ENCODE data around the gene CCNK.
A peak's percentile ranks its signal among the peaks of the same experiment; 100 is the strongest.

The CCNK gene

DNA sequence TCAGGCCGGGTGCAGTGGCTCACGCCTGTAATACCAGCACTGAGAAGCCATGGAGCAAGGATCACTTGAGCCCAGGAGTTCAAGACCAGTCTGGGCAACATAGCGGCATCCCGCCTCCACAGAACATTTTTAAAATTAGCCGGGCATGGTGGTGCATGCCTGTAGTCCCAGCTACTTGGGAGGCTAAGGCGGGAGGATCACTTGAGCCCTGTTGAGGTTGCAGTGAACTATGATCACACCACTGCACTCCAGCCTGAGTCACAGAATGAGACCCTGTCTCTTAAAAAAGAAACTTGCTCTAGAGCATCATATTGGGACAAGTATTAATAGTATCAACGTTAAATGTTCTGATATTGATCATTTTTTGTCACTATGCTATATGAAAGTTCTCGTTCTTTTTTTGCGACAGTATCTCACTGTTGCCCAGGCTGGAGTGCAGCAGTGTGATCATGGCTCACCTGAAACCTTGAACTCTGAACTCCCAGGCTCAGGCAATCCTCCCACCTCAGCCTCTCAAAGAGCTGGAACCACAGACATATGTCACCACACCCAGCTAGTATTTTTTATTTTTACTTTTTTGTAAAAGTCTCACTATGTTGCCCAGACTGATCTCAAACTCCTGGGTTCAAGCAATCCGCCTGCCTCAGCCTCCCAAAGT, 75.1 kb downstream of the CCNK start:
- DNase-seq = no peak

DNA sequence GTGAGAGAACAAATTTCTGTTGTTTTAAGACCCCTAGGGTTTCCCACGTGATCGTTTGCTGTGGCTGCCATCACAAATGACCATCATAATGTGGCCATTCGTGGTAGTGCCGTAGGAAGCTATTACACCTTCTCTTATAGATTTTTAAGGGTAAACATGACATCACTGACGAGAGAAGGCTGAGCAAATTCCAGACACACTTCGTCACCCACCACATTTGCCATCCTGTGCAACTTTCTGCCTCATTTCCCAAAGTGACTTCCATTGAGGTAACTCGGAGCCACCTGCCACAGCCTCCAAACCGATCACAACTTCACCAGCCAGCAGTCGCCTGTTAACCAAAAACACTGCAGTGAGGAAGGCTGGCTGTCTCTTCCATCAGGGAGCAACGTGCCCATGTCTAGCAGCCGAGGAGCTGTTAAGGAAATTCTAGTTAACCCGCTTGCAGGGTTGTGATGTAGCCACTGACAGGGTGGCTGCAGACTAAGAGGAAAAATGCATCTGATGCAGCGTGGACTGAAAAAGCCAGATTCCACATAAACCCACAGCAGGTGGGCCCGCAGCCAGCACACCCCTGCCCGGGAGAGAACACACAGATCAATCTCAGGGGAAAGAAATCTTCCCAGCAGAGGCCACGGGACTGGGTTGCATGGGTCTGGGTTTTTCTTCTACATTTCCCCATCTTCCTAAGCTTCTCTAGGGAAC, 78.2 kb downstream of the CCNK start:
- DNase-seq = peak; percentile 41

GRCh38 chr14:99560403-99560802, 79.2 kb downstream of the CCNK start:
- no peak for DNase-seq

DNA sequence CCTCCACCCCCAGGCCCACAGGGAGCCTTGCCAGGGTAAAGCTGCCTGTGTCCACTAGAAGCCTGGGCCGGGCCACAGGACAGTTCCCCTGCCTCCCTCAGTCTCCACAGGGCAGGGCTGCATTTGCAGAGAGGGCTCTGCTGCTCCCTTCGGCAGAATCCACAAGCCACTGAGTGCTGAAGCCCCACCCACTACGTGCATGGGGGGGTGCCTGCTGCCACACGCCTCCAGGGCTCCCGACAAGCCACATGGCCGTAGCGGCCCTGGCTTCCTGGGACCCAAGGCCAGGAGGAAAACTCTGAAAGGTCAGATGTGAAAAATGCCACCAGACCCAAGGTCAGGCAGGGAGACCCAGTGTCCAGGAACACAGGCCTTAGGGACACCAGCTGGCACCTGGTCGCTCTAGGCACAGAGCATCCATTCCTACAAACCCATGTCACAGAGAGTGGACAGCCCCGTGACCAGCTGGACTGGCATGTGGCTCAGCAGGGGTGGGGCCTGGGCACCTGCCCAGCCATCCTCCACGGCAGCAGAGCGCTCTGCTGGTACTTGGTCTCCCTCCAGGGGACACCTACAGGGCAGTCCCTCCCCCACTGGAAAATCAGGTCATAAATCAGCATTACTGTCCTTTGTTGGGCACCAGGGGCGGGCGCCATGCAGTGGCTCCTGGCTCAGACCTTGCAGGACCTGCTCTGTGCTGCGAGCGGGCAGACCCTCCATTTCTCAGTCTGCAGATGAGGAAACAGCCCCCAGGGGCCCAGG, 79.9 kb downstream of the CCNK start:
- no peak for DNase-seq

- no peak for DNase-seq
Measured at GRCh38 chr14:99561864-99562263, 80.7 kb downstream of the CCNK start.

Measured in NCI-H2171 treated with DMSO at 0.1 percent for 48 hours (cell line).